Left lobe of liver (tissue), 2 donors: Measurements from ENCODE around the gene BEND3. TPM values are rescaled to one million over a fixed set of nuclear protein-coding genes. Genes with fewer than 3 reads are reported as not detected.
"Not testable (repeated sequence)": the region's sequence is repeated elsewhere in the genome, so short reads cannot be mapped to it uniquely, and the experiment has no call there.

Source experiments
- ATAC-seq: fragments of 200-7000 bp; cut with Tn5 transposase; one replicate; pipeline ENCODE4 v1.9.1; 2020; ENCODE audit warnings: mild to moderate bottlenecking, moderate library complexity
- DNase-seq: peaks from one replicate; pipeline ENCODE4 v3.0.0-alpha.2; 2020; ENCODE audit warnings: low spot score
- total RNA-seq: library from RNA; stranded (reverse); gene quantifications from one replicate; pipeline ENCODE4 v1.2.1, GENCODE V29; 2021
- donor health status: DM: no; HTN: no; CAD: no; lungs with moderate emphysema.
- donor health status: DM: no; HTN: yes; CAD: no.

The BEND3 gene
- total RNA-seq, 1 donor from 2014 or later, result 0.75 TPM

DNA sequence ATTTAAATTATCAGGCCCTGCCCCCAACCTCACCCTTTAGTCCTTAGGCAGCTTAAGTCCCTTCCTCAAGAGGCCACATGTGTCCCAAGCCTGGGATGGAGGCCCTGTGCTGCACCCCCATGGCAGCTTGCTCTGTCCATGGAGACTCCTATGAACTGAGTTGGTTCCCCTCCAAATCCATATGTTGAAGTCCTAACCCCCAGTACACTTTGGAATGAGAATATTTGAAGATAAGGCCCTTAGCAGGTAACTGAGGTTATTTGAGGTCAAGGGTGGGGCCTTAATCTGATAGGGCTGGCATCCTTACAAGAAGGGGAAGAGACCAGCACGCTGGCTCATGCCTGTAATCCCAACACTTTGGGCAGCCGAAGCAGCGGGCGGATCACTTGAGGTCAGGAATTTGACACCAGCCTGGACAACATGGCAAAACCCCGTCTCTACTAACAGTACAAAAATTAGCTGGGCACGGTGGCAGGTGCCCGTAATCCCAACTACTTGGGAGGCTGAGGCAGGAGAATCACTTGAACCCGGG lies 6.7 kb upstream of the BEND3 start:
- DNase-seq (no peak), ATAC-seq (no peak)

- ATAC-seq, result no peak
- no peak for DNase-seq
Observed at GRCh38 chr6:107121266-107121665, 6.0 kb upstream of the BEND3 start.

DNA sequence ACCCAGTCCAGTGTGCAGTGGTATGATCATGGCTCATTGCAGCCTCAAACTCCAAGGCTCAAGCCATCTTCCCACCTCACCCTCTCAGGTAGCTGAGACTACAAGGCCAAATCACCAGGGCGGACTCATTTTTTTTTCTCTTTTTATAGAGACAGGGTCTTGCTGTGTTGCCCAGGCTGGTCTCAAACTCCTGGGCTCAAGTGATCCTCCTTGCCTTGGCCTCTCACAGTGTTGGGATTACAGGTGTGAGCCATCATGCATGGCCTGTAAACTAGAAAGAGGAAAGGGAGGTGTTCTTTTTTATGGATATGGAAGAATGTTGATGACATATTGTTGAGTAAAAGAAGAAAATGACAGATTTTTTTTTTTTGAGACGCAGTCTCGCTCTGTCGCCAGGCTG lies 5.1 kb upstream of the BEND3 start:
- ATAC-seq (no peak), DNase-seq (no peak)

DNA sequence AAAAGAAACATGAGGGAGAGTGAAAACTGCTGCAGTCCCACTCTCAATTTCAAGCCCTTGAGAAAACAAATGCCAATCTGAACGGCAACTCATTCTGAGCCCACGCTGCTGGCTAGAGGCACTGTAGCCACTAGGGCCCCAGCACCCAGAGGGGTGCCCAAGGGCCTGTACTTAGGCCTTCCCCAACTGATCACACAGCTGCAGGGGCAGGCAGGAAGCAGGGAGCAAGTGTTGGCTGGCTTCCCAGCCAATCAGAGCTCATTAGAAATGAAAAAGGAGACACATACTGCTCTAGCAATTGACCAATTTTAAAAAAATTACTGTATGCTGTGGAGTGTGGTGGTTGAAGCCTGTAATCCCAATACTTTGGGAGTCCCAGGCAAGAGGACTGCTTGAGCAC lies 3.7 kb upstream of the BEND3 start:
- no peak for DNase-seq
- no peak for ATAC-seq

- ATAC-seq, DNase-seq: not testable (repeated sequence)
Observed at GRCh38 chr6:107118540-107118939, 3.2 kb upstream of the BEND3 start.

GRCh38 chr6:107116931-107117330 lies 1.6 kb upstream of the BEND3 start:
- DNase-seq, result no peak
- ATAC-seq, result no peak

GRCh38 chr6:107116328-107116892 lies 1.1 kb upstream of the BEND3 start:
- peak; percentile 43 for ATAC-seq
- DNase-seq, result peak; percentile 48

DNA sequence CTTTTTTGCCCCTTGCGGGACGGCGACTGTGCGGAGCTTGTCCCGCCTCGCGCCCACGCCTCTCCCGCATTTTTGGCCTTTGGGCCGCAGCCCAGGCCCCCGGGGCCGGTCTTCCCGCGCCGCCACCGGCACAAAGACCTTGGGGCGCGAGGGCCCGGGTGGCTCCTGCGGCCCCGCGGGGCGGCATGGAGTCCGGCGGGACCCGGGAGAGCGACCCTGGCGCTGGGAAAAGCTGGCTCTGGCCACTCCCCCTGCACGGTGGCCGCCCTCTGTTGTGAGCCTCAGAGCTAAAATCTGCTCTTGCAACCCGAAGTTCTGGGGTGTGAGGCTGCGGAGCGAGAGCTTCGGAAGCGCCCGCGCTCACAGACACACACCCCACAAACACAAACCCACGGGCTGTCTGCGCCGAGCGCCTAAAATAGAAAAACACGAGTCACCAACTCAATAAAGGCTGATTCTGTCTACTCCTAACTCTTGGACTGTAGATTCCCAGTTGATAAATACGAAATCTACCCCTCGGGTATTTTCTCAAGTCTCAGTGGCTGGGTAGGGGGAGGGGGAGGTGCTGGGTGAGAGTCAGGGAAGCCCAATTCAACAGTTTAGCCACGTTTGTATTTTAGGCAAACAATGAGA lies 496 bp upstream of the BEND3 start:
- ATAC-seq (peak; percentile 49), DNase-seq (peak; percentile 53)

DNA sequence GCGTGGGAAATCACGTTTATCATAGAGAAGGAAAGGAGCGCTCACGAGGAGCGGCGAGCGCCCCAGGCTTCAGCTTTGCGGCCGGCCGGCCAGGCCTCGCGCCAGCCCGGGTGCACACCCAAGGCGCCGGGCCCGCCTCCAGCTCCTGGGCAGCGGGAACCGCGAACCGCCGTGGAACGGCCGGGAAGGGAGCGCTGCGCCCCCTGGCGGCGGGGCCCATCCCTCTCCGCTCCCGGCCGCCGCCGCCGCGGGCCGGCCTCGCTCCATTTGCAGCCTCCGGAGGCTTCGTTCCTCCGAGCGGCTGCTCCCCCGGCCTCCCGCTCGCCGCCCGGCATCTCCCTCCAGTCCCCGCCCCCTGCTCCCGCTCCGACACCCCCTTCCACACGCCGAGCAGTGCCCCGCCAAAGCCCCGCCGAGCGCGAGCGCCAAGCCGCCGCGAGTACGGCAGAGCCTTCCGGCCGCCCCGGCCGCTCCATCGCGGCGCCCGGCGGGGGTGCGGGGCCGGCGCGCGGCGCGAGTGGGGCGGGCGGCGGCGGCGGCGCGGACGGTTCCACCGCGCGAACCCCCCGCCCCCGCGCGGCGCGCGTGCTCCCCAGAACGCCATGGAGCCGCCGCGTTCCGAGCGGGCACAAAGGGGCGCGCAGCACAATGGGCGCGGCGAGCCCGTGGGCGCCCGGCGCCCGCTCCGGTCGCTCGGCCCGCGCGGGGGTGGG lies 946 bp downstream of the BEND3 start:
- ATAC-seq (peak; percentile 95), DNase-seq (peak; percentile 91)

DNA sequence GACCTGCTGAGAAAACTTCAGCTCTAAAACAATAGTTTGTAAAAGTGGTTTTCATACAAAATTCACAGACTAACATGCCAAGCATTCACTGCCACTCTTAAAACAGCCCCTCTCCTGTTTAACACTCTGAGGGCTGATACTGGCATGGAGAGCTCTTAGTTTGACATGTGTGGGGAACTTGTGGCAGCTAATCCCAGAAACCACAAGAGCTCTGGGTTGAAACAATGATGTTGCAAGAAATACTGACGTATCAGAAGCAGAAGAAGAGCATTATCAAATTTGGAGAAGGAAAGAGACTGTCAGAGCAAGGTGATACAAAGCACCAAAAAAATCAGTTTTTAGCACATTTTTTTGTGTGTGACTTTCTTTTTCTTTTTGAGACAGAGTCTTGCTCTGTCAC lies 5.1 kb downstream of the BEND3 start:
- DNase-seq (no peak), ATAC-seq (no peak)

DNA sequence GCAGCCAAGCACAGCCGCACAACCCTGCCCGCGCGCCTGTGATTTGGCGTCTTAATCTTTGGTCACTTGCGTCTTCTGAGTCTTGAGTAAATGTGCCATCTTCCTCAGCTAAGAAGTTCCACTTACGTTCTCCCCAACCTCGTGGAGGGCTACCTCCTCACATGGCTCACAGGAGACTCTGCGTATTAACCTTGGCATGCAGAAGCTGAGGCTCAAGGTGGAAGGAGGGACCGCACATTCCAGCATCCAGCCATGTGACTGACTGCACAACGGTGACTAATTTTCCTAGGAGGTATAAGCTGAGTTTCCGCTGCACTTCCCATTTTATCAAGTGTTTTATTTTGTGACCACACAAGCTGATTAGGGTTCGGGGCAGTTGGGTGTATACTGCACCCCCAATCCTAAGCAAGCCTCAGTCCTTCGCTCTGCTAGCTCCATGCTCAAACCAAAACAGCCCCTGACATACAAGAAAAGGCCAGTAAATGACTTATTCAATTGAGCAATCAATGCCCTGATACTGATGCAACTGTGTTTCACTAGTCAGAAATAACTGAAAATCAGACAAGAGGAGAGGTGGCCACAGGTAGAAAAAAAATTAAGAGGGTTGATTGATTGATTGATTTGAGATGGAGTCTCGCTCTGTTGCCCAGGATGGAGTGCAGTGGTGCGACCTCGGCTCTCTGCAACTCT lies 7.0 kb downstream of the BEND3 start:
- DNase-seq (no peak), ATAC-seq (no peak)

DNA sequence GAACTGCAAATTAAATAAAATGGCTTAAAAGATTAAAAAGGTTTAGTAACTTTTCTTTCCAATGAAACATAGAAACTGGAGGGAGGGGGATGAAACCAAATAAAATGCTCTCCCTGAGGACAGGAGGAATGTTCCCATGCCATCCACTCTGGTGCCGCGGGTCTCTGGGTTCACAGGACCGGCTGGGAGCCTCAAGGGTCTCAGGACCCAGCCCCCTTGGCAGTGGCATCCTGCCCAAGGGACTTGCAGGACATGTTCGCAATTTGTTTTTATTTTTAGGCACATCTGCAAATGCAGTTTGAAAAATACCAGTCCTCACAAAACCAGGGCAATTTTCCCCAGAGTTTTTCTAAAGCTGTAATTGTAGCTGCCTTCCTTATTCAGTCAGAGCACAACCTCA lies 7.5 kb downstream of the BEND3 start:
- DNase-seq, result no peak
- ATAC-seq, result no peak

DNA sequence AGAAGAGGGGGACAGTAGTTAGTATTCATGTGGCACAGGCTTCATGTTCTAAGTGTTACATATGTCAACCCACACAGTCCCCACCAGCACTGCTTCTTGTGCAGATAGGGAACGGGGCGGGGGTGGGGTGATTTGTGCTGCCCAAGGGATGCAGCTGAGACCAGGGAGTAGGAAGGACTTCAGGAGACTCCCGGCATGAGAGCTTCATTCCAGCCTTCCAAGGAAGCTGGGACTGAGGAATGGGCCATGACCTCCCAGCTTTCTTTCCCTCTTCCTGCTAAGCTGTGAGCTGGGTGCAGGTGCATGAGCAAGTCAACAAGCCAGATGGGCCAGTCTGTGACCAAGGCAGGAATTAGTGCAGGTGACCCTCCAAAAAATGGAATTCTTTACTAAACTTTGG lies 9.2 kb downstream of the BEND3 start:
- DNase-seq (no peak), ATAC-seq (no peak)

GRCh38 chr6:107105511-107106116 lies 9.7 kb downstream of the BEND3 start:
- ATAC-seq, result no peak

DNA sequence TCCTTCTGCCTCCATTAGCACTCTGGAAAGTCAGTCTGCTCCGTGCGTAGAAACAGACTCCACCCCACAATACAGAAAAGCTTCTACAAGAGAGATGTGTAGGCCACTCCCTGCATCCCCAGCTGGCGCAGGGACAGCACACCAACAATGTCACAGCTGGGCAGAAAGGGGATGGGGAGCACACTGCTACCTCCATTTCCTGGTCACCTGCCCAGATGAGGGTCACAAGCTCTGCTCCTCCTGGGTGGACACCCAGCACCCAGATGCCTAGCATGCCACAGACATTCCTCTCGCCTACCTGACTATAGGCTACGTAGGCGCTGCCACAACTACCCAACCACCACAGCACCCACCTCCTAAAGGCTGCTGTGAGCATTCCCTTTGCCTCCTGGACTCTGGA lies 12.2 kb downstream of the BEND3 start:
- ATAC-seq, result no peak
- DNase-seq, result no peak

More at GRCh38 chr6:107105511-107106116, 9.7 kb downstream of the BEND3 start:
- DNase-seq, result no peak

DNA sequence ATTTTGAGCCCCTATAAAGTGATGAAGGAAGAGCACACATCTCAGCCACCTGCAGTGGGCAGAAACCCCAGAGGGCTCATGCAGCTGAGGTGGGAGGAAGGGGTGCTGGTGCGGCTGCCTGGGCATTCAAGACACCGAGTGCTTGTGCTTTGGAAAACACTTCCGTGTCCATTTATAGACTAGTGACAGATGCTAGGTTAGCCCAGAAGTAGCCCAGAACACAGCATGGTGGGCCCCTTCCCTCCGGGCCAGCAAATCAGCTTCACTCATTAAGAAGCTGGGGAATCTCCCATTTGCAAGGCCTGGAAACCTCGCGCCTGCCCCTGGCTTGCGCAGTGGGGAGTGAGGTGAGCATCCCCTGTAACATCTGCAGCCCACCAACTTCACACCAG lies 12.9 kb downstream of the BEND3 start:
- DNase-seq (no peak), ATAC-seq (no peak)

DNA sequence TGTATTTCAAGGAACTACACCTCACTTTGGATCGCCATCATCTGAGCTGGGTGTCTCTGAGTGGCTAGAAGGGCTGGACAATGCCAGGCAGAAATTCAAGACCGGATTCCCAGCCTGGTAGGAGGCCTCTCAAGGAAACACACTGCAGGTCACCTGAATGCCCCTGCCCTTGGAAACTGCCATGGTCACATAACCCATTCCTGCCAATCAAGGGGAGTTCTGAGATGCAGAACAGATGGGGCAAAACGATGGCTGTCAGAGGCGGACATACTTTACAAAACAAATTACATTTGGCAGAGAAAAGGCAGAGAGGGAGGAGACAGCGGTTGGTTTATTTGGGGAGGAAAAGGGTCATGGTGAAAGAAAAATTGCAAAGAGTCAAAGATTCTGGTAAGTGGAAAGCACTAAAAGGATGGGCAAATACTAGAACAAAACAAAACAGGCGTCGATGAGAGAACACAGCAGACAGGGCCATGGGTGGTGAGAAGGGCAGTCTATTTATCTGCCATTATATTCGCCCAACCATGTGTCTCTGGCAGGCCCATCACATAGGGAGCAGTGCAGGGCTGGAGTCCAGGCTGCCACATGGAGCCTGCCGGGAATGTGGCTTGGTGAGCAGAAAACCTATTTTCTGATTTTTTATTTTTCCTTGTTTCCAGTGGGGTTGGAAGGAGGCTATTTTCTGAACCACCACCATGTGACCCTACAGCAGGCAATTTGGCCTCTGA lies 13.5 kb downstream of the BEND3 start:
- DNase-seq (no peak), ATAC-seq (no peak)

- DNase-seq (no peak), ATAC-seq (no peak)
Observed at GRCh38 chr6:107101211-107101610, 14.1 kb downstream of the BEND3 start.

- DNase-seq (no peak), ATAC-seq (no peak)
Observed at GRCh38 chr6:107098436-107099307, 16.6 kb downstream of the BEND3 start.
